Dermis microvascular lymphatic vessel endothelial cell (primary cell): ENCODE data around the gene OR8D2. TPM values are rescaled to one million over a fixed set of nuclear protein-coding genes. Genes with fewer than 3 reads are reported as not detected.
A peak's percentile ranks its signal among the peaks of the same experiment; 100 is the strongest.

Source experiments
- DNase-seq, 2 donors: peaks; one replicate each; pipeline versions ENCODE4 v3.0.0 to v3.0.0-alpha.2; 2010; ENCODE audit warnings: low read depth in 2 of 2
- total RNA-seq: library from RNA; depleted of rRNA; stranded (reverse); fragments of >200 nt; gene quantifications from 2 replicates; pipeline ENCODE4 v1.2.1, GENCODE V29; 2014

The OR8D2 gene, protein sequence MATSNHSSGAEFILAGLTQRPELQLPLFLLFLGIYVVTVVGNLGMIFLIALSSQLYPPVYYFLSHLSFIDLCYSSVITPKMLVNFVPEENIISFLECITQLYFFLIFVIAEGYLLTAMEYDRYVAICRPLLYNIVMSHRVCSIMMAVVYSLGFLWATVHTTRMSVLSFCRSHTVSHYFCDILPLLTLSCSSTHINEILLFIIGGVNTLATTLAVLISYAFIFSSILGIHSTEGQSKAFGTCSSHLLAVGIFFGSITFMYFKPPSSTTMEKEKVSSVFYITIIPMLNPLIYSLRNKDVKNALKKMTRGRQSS
- not detected in 2 replicates for total RNA-seq

- DNase-seq: no peak
Observed at GRCh38 chr11:124320097-124320496, at the start of gene OR8D2. TSS of gene OR8D2 (minus strand) at chr11:124320197. CDS start at chr11:124320197, 0 bp downstream.

DNA sequence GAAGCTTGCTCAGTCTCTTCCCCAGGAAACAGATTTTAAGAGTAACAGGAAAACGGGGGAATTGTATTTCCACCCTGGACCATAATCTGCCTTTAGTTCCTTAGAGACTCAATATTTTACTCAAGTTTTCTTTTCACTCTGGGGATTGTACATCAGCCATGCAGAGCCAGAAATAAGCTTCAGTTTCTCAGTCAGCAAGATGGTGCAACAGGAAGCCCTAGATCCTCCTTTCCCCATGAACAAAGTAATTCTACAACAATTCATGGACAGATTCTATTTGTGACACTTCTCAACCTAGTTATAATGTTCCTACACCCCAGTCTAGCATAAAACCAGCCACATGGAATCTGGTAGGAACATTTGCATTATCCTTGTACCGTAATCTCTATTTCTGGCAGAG lies 39.6 kb upstream of the OR8D2 start:
- no peak for DNase-seq

GRCh38 chr11:124346311-124346955 lies 26.4 kb upstream of the OR8D2 start:
- DNase-seq: no peak

- no peak for DNase-seq
Observed at GRCh38 chr11:124344346-124344745, 24.3 kb upstream of the OR8D2 start.

DNA sequence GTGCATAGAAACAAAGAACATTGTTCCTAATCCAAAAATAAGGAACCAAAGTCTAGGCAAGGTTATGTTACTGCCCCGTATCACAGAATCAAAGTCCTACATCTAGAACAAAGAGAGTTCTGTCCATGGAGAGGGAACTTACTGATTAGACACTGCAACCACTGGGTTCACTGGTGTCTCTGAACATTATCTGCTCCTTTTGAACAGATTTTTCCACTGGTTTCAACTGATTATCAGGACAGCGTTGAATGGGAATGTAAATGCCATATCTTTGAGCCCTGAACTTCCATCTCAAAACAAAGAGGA lies 20.1 kb upstream of the OR8D2 start:
- no peak for DNase-seq

- no peak for DNase-seq
Observed at GRCh38 chr11:124339396-124340141, 19.6 kb upstream of the OR8D2 start.

DNA sequence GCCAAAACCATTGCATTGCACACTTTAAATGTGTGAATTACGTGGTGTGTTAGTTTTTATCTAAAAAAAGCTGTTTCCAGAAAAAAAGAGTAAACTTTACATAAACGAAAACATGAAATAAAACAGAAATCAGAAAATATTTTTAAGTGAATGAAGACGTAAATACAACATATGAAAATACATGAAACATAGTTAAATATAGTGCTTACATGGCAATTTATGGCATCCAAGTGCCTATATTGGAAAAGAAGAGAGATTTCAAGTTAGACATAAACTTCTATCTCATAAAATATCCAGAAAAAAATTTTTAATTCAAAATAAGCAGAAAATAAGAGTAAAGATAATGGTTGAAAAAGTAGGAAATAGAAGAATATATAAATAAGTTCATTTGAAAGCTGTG lies 11.9 kb upstream of the OR8D2 start:
- no peak for DNase-seq

DNA sequence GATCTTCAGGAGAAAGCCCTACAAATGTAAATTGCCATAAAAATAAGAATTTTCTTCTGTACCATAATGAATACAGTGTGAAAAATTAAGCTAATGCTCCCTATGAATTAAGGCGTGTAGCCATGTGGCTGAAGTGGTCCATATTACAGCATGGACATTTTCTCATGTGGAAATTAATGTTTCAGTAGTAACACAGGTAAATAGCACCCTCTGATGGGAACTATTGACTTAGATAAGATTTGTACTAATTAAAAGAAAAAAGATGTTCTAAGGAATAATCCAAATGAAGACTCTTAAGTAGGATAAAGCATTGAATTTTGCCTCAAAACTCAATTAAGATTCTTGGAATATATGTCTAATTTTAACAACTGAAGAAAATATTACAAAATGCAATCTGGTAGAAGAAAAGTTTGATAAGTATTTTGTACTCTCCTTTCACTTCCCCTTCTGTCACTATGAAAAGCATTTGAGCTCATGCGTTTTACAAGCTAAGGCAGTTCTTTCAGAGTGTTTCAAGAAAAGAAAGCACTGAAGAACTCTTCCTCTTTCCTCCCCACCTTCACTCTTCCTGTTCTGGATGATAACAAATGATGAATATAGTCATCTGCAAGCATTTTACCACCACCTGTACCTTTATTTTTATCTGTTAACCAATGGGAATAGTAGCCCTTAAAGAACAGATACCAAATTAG lies 9.9 kb upstream of the OR8D2 start:
- no peak for DNase-seq

GRCh38 chr11:124327775-124328174 lies 7.8 kb upstream of the OR8D2 start:
- no peak for DNase-seq

DNA sequence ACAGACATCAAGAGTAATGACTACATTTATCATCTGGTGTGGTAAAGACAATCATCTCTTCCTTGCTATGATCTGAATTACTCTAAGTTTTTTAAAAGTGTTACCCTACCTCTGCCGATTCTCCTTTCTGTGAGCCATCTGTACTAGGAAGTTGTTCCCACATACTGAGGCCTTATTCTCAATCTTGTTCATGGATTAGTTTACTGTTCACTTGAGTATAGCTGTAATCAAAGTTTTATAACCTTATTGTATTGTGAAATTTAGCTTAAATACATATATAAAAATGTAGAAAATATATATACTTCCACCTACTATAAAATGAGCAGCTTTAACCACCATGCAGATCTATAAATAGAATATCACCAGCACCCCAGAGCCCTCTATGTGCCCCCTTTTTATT lies 2.4 kb upstream of the OR8D2 start:
- no peak for DNase-seq

DNA sequence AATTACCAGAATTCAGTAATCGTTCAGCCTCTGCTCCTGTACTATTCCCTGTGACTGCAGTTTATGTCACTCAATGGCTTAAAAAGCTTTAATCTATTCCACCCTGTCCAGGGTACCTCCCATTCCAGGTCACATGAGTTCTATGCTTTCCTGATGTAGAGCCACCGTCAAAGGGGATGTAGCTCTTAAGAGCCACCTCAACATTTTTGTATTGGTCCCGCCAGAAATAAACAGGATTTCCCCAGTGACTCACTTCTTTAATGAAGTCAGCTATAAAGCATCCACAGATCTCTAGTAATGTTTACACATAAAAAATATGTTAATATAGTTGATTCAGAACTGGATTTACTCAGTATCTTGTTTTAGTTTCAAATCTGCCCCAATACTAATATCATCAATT lies 4.9 kb downstream of the OR8D2 start:
- DNase-seq: peak in 1 of 2 donors; percentile 49

- DNase-seq: no peak
Observed at GRCh38 chr11:124313849-124314248, 6.1 kb downstream of the OR8D2 start, which contains the start of gene OR8D1. TSS of gene OR8D1 (minus strand) at chr11:124313949. CDS start at chr11:124310766, 3,183 bp downstream.

DNA sequence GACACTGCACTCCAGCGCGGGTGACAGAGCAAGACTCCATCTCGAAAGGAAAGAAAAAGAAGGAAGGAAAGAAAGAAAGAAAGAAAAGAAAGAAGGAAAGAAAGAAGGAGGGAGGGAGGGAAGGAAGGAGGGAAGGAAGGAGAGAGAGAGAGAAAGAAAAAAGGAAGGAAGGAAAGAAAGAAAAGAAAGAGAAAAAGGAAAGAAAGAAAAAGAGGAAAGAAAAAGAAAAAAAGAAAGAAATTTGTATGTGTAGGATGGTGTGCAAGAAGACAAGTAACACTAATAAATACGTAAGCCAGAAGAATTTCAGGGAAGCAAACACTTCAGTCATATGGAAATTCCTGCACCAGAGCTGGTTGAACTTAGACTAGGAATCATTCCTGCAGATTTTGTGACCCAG lies 6.9 kb downstream of the OR8D2 start:
- DNase-seq: no peak

DNA sequence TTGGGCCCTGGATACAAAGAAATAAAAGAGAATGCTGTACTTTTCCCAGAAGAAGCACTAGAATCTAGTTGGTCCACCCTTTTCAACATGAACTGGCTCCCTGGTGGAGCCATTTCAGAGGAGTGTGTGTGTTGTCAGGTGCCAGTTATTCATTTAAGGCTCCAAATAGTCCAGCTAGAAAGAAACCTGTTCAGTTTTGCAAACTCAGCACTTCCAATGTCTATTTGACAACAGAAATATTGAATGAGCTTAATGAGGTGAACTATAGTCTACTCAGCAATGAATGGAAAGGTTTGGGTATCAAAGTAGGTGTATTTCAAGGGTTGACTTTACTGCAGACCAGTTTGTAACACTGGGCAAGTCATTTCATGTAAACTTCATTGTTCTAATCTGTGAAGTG lies 8.3 kb downstream of the OR8D2 start:
- no peak for DNase-seq

- DNase-seq: no peak
Observed at GRCh38 chr11:124311269-124311668, 8.7 kb downstream of the OR8D2 start.

DNA sequence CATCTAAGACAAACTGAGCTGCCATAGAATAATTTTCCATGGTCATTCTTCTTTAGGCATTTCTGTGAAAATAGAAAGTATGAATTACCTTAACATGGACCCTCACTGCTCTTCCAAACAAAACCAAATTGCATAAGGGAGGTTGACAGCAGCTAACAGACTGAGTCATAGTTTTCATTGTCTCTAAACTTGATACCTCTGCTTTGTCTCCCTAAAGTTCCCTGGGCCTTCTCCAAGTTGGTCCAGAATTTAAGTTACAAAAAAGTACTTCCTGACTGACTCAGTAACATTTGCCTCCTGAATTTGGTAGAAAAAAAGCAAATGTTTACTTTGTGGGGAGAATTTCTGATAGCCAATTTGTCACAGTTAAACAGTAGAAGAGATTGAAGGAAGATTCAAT lies 9.3 kb downstream of the OR8D2 start:
- no peak for DNase-seq

DNA sequence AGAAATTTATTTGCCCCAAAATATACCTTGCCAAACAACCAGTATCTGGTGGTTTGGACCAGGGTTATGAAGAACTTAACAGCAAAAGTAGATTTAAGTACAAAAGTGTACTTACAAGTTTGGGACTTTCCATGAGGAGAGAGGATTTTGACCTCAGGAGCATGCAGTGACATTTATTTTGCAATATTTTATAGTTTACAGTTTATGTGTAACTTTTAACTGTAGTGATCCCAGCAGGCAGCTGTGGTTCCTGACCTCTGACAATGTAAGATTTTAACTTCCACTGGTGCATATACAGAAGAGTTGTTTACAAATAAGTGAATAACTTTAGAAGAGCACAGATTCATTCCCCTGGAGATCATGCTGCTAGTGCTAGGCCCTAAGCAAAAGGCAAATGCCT lies 12.9 kb downstream of the OR8D2 start:
- no peak for DNase-seq

DNA sequence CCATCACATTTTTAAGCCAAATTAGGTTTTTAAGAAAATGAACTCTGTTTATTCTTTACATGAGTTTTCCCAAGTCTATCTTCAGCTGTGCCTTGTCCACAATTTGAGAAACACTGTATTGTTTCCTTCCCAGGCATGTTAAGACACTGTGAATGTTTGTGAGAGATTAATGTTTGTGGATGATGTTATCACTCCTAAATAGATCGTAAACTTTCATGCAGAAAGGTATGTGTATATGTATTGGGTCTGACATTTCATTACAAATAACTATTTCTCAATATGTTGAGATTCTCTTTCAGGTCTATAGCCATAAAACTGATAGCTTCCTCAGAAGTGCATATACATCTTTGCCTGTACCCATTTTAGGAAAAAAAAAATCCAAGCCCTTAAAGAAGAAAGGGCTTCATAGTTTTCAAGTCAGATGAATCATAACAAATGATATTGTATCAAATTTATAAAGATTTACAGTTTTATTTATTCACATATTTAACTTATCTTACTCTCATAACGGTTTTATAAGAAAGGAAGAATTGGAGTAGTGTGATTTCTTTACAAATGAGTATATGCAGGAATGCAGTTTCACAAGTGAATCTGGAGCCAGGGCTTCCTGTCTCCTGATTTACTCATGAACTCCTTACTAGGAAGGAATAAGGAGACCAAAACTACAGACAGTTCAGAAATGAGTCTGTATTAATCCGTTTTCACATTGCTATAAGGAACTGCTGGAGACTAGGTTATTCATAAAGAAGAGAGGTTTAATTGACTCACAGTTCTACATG lies 17.5 kb downstream of the OR8D2 start:
- no peak for DNase-seq

DNA sequence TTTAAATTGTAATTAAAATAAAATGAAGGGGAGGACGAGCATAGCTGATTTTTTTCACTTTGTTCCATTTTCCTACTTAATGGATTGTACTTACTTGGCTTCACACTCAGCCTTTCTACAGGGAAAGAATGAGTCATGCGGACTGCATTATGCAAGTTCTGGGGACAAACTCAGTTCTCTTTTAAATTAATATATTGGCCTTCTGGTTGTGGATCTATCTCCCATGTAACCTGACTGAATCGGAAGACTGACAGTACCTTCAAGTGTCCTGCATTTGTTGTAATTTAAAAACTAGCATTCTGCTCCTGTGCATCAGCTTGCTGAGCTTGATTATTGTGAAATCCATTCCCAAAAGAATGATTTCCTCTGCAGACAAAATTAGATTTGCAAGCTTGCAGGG lies 18.4 kb downstream of the OR8D2 start:
- peak; percentile 1 to 17 for DNase-seq

DNA sequence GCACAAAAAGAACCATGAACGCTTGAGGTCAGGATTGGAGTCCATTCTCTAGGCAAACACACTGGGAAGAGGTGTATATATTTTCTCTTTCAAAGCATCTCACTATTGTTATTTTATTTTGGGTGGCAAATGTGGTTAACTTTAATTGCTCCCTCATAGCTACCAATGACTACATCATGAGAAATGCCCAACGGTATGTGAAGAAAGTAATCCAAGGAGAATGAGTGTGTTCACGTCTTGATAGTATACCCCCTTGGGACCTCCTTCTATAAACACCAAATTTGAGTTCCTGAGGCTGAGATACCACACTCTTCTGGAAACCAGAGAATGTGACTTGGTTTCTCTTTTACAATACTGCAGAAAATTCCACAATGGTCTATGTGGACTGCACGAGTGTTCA lies 22.1 kb downstream of the OR8D2 start:
- no peak for DNase-seq

DNA sequence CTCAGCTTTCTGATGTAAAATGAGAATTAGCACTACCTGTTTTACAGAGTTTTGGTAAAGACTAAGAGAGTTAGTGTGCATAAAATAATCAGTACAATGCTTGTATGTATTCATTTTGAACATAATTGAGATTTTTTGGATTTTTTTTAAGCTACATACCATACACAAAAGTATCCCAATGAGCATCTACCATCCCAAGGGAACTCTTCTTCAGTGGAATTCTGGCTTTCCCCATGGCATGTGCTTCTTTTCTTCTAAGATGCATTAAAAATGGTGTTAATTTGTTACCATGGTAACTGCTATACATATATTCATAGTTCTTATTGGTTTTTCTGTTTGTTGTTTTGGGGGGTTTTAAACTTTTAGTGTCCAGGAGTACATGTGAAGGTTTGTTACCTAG lies 24.0 kb downstream of the OR8D2 start:
- no peak for DNase-seq
